Left renal pelvis (tissue), 4 donors: ENCODE measurements around the gene HNRNPLL. TPM values are rescaled to one million over a fixed set of nuclear protein-coding genes. Genes with fewer than 3 reads are reported as not detected.

Experiments used
- DNase-seq, 4 donors: peaks; one replicate each; pipeline ENCODE4 v3.0.0-alpha.2; 2013; ENCODE audit warnings: low read depth in 4 of 4, low spot score in 3 of 4
- polyA plus RNA-seq, 4 donors: library from polyadenylated mRNA; unstranded; fragments of 120-200 nt; gene quantifications; one replicate each; pipeline ENCODE4 v1.2.1, GENCODE V29; 2013; ENCODE audit not compliant: insufficient read length in 4 of 4

Gene HNRNPLL
- polyA plus RNA-seq, 4 donors: 68.6 to 82.0 (median 78.3) TPM

DNA sequence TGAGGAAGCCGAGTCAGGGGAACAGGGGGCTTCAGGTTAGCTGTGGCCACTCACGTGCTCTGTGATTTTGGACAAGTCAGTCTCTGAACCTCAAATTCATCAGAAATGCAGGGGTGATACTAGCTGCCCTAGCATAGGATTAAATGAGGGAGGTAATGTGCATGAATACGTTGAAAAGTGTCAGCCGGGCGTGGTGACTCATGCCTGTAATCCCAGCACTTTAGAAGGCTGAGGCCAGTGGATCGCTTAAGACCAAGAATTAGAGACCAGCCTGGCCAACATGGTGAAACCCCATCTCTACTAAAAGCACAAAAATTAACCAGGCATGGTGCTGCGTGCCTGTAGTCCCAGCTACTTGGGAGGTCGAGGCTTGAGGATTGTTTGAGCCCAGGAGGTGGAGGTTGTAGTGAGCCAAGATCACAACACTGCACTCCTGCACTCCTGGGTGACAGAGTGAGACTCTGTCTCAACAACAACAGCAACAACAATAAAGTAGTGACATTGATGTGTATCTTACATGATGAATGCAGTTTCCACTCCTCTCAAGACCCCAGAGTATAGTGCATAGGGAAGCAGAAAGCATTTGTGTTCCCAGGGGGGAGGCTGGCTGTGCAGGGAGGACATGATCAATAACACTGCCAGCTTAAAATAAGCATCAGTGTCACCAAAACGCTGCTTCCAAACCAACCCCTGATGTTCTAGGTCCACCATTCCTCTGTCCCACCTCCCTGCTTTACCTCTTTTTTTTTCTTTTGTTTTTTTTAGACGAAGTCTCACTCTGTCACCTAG, 68.8 kb downstream of the HNRNPLL start:
- DNase-seq: no peak

DNA sequence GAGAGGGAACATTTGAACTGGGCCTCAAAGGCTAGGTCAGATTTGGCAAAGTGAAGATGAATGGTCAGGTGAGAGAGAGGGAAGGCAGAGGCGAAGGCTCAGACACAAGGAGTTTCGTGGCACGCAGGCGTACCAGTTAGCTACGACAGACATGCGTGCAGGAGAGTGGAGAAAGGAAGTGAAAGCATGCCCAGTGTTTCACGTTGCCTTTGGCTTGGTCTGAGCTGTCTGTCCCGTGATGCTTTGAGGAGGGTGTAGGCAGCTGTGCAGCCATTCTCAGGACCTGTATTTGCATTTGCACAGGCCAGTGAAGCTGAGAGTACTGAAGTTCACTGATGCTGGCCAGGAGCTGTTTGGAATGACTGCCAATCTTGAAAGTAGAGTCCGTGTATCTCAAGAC, 69.5 kb downstream of the HNRNPLL start:
- DNase-seq: no peak

DNA sequence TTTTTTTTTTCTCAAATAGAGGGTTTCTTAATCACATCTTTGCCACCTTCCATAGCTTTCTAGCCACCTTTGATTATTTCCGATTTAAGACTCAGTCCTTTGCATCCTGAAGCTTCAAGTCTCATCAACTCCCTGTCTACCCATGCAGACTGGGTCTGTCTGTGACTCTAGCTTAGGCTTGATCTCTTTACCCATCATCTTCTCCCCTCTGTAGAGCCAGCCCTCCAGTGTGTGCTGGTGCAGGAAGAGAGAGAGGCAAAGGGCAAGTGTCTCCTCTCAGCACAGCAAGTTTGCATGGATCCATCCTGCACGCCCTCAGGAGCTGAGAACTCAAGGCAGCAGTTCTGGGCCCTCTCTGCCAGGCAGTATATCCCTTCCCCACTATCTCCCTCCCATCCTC, 70.4 kb downstream of the HNRNPLL start:
- no peak for DNase-seq

DNA sequence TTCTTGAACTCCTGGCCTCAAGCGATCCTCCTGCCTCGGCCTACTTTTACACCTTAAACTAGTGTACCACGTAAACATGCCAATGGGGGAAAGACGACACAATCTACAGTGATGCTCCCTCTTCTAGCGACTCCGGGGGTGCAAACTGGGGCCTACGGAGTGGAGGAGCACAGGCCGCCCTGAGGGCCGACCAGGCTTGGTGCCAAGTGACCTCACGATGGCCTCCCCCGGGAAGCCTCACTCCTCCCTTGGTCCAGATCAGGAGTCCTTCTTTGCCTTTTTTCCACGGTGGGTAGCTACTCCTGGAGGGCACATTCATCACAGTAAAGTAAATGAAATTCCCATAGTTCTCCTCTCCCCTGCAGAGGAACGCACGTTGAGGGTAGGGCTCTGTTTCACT, 73.5 kb downstream of the HNRNPLL start:
- DNase-seq: no peak

DNA sequence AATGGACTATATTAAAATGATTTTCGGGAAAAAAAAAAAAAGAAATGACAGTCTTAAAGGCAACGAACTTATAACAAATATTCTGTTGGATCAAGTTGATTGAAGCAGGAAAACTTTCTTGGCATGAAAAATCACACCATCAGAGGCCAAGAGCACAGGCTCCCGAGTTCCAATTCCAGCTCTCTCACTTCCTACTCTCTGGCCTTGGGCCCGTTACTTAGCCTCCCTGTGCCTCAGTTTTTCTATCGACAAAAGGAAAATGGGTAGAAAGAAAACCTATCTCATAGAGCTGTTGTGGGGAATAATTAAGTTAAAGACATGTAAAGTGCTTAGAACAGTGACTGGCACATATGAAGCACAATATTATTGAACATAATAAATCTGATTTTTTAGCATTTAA, 74.2 kb downstream of the HNRNPLL start:
- DNase-seq: no peak

DNA sequence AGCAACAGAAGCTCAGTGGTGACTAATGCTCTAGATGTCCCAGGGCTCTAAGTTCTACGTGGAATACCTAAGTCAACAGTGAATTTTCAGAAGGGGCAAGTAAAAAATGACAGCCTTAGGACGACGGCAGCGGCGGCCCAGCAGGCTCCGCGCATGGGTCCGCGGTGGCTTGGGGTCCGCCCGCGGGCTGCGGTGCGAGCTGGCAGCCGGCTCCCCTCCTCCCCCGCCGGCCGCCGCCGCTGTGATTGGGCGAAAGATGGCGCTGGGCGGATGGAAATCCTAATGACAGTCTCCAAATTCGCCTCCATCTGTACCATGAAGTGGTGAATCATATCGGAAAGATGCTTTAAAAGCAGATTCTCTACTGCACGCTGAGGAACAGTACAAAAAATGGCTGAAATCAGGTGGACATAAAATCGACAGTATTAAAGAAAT, 74.7 kb downstream of the HNRNPLL start:
- DNase-seq: no peak

DNA sequence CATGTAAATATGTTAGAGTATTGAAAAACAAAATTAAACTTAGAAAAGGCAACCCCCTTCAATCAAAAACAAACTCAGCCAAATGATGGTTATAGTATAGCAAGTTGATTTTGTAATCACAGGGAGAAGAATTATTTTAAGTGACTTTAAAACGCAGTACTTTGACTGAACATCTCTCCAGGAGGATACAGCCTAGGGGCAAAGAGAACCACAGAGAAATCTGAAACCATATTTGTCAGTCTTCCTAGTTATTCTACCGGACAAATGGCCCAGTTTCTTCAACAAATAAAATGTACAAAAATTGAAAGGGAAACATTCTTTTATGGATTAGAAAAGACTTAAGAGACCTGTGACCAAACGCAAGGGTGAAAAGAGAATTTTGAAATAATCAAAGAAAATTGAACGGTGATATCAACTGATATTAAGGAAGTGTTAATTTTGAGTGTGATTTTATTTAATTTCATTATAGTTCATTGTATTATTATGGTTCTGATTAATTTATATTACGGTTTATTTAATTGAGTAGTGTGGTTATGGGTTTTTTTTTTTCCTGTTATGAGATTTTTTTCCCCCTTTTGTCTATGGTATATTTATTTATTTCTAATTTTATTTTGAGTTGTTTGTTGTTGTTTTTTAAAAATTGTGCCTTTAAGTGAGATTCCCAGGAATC, 75.3 kb downstream of the HNRNPLL start:
- DNase-seq: no peak

DNA sequence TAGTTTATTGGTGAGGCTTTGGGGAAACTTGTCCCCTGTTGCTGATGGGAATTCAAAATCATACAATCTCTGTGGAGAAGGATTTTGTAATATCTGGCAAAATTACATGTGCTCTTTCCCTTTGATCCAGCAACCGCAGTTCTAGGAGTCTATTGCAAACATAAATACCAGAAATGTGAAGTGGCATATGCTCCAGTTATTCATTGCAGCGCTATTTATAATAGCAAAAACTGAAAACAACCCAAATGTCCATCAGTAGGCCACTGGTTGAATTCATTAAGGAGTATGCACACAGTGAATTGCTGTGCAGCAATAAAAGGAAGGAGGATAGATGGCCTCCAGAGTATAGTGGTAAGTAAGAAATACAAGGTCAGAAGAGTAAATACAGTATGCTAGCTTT, 76.5 kb downstream of the HNRNPLL start:
- DNase-seq: no peak

DNA sequence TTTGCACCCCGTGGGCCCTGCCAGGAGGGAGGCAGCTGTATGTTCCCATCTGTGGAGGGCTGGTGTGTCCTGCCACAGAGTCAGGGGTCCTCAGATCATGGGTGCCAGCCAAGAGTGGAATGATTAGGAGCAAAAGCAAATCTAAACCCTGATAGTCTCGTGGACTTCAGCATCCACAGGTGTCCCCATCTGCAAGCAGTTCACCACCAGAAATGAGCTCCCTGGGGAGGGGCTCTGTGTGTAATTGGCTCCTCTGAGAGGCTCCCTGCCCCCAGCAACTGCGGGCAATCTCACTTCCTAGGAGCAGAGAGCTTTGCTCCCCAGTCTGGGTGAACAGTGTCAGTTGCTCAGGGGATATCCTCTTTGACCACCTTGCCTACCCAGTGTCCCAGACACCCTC, 78.1 kb downstream of the HNRNPLL start:
- DNase-seq: no peak

DNA sequence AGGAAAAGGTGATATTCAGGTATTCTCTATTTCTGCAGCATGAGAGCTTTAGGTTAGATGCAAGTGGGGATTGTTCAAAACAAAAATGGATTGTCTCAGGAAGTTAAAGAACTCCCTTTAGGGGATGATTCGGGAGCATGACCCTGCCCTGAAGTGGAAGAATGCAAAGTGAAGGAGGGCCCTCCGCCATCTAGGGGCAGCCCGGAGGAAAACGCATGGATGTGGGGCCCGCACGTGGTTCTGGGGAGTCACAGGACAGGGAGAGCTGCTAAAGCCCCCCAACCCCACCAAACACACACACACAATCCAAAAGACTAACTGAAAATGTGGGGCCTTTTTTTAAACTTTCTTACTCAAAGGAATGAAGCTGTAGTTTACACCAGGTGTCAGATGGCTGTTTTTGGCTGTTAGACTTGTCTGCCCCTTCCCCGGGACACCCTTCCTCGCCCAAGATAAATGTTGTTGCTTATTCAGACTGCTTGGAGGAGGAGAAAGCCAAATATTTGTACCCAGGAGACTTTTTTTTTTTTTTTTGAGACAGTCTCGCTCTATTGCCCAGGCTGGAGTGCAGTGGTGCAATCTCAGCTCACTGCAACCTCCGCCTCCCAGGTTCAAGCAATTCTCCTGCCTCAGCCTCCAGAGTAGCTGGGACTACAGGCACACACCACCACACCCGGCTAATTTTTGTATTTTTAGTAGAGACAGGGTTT, 78.8 kb downstream of the HNRNPLL start:
- DNase-seq: no peak

DNA sequence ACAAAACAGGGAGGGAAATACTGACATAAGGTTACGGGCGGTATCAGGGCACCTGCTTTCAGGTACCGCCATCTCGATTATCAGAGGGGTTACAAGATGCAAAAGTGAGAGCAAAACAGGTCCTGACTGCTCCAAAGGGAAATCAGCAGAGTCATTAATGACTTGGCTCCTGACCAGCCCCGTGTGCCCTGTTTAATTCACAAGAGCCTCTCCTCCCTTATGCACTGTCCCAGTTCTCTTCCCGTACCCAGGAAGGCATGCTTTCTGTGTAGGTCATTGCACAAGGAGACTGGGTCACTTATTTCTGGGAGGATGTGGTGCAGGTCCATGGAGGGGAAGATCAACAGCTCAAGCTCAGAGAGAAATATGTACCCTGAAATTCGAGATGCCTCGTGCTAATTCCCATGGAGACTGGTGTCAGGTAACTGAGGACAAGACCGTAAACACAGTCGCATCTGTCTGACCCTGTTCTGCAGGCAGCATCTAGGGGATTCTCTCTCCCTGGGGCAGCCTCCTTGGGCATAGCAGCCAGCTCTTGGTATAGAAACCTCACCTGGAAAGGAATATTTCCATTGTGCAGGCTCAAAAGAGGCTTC, 79.9 kb downstream of the HNRNPLL start:
- DNase-seq: peak in 1 of 4 donors; percentile 59

DNA sequence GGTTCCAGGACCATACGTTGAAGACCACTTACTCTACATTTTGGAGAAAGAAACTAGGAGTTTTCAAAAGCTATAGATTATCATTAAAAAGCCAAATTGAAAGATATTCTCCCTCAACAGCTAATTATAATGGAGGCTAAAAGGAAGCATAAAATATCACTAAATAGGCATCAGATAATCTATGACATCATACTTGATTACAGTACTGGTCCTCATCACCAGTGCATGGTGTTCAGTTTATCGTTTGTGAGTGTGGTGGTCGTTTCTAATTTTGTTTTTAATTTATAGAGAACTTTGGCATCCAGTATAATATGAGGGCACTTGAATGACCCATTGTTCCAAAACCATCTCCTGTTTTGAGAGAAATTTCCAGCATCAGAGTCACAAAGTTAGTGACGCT, 80.9 kb downstream of the HNRNPLL start:
- no peak for DNase-seq

DNA sequence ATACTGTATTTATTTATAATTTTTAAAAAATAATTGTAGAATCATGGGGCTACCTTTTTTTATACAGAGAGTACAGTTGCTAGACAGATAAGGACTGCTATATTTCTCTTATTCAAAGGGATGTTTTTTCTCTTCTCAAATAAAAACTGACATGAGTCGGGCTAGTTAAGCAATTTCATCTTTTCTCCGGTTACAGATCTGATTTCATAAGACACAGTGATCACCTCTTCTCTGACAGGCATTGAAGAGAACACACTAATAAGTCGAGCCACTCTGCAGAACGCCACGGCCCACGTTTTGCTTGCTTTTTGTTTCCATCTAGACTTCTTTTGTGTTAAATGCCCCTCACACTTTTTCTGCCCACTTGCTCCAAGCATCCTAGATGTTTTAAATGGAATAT, 85.4 kb downstream of the HNRNPLL start:
- no peak for DNase-seq

DNA sequence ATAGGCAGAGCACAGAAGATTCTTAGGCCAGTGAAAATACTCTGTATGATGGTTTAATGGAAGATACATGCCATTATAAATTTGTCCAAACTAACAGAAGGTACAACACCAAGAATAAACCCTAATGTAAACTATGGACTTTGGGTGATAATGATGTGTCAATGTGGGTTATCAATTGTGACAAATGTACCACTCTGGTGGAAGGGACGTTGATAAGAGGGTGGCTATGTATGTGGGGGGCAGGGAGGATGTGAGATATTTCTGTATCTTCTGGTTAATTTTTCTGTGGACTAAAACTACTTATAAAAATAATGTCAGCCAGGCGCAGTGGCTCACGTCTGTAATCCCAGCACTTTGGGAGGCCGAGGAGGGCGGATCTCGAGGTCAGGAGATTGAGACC, 86.2 kb downstream of the HNRNPLL start:
- DNase-seq: no peak

DNA sequence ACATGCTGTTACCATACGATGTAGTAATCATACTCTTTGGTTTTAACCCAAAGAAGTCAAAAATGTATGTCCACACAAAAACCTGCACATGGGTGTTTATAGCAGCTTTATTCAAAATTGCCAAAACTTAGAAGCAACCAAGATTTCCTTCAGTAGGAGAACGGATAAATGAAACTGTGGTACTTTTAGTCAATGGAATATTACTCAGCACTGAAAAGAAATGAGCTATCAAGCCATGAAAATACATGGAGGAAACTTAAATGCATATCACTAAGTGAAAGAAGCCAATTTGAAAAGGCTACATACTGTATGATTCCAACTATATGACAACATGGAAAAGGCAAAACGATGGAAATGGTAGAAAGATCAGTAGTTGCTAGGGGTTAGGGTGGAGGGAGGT, 86.6 kb downstream of the HNRNPLL start:
- DNase-seq: no peak

DNA sequence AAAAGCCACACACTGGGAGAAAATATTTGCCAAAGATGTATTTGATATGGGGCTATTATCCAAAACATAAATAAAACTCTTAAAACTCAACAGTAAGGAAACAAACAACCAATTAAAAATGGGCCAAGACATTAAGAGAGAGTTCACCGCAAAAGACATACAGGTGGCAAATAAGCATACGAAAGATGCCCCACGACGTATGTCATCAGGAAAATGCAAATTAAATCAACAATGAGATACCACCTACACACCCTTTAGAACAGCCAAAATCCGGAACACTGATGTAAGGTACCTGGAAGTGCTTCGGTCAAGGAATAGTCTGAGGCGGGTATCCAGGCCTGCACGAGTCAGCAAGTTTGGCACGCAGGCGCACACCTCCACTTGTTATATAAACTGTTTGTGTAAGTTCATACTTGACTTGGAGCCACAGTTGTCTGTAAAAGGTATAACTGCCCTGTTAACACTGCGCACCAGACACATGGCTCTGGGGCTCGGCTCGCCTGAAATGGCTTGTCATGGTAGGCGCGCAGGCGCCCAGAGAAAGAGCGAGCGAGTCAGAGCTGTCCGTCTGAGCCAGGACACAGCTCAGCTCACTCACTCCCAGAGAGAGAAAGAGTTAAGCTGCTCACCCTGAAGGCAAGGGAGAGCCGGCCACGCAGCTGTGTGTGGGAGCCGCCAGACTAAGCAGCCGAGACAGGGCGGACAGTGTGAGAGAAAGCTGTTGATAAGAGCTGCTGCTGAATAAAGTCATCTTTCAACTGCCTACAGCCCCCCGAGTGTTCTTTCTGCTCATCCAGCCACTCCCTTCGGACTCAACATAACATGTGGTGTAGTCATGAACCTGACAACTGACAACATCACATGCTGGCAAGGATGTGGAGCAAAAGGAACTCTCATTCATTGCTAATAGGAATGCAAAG, 87.3 kb downstream of the HNRNPLL start:
- DNase-seq: peak; percentile 54 to 74 (median 60)

DNA sequence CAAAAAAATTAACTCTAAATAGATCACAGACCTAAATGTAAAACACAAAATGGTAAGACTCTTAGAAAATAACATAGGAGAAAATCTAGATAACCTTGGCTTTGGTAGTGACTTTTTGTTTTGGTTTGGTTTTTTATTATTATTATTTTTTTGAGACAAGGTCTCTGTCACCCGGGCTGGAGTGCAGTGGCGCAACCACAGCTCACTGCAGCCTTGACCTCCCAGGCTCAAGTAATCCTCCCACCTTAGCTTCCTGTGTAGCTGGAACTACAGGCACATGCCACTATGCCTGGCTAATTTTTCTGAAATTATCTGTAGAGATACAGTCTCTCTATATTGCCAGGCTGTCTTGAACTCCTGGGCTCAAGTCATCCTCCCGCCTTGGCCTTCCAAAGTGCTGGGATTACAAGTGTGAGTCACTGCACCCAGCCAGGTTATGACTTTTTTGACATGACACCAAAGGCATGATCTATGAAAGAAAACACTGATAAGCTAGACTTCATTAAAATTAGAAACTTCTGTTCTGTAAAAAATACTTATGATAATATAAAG, 88.0 kb downstream of the HNRNPLL start:
- no peak for DNase-seq

DNA sequence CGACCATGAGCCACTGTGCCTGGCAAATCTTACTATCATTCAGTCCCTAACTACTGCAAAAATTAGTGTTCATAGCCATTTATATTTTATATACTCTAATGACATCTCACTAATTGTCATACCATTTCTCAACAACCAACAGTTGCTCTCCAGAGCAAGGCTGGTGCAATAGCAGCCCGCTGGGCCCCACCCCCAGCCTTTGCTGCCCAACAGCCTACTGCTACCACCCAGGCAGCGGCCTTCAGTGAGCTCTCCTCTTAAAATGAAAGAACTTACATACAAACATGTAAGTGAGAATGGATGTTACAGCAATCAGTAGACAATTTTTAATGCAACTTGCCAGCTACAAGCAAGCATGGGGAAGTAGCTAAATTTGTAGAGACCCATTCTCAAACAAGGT, 90.5 kb downstream of the HNRNPLL start:
- DNase-seq: no peak
